WTC11 (cell line): ENCODE results near the gene EMP2.

Experiments
- ETV6 ChIP-seq: sonication (generic); formaldehyde crosslinking; IDR thresholded peaks from 2 replicates; pipeline ENCODE4 v1.8.1; 2022; ENCODE audit warnings: mild to moderate bottlenecking, missing genetic modification reagents
- SP1 ChIP-seq: sonication (generic); formaldehyde crosslinking; conservative IDR thresholded peaks from 2 replicates; pipeline ENCODE4 v1.8.1; 2022; ENCODE audit warnings: missing genetic modification reagents
- ZNF121 ChIP-seq: sonication (generic); formaldehyde crosslinking; IDR thresholded peaks from 2 replicates; pipeline ENCODE4 v1.8.0; 2023; ENCODE audit warnings: missing genetic modification reagents
- TF ChIP-seq, protein P1 (sequence below): fragments of 200-600 bp; IDR thresholded peaks from 2 replicates; pipeline ENCODE4 v1.8.0; 2022; ENCODE audit warnings: antibody characterized with exemption
- TF ChIP-seq, protein P2 (sequence below): sonication (generic); formaldehyde crosslinking; IDR thresholded peaks from 2 replicates; pipeline ENCODE4 v1.8.1; 2023; ENCODE audit warnings: mild to moderate bottlenecking, moderate library complexity, missing genetic modification reagents

GRCh38 chr16:10624527-10624926 is 44.1 kb upstream of the EMP2 start:
- TF ChIP-seq ETV6 (CRISPR knock-in tag) (no peak), ZNF121 (no peak), SP1 (CRISPR knock-in tag) (no peak)
- TF ChIP-seq, protein P1, sequence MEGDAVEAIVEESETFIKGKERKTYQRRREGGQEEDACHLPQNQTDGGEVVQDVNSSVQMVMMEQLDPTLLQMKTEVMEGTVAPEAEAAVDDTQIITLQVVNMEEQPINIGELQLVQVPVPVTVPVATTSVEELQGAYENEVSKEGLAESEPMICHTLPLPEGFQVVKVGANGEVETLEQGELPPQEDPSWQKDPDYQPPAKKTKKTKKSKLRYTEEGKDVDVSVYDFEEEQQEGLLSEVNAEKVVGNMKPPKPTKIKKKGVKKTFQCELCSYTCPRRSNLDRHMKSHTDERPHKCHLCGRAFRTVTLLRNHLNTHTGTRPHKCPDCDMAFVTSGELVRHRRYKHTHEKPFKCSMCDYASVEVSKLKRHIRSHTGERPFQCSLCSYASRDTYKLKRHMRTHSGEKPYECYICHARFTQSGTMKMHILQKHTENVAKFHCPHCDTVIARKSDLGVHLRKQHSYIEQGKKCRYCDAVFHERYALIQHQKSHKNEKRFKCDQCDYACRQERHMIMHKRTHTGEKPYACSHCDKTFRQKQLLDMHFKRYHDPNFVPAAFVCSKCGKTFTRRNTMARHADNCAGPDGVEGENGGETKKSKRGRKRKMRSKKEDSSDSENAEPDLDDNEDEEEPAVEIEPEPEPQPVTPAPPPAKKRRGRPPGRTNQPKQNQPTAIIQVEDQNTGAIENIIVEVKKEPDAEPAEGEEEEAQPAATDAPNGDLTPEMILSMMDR: no peak
- TF ChIP-seq, protein P2, sequence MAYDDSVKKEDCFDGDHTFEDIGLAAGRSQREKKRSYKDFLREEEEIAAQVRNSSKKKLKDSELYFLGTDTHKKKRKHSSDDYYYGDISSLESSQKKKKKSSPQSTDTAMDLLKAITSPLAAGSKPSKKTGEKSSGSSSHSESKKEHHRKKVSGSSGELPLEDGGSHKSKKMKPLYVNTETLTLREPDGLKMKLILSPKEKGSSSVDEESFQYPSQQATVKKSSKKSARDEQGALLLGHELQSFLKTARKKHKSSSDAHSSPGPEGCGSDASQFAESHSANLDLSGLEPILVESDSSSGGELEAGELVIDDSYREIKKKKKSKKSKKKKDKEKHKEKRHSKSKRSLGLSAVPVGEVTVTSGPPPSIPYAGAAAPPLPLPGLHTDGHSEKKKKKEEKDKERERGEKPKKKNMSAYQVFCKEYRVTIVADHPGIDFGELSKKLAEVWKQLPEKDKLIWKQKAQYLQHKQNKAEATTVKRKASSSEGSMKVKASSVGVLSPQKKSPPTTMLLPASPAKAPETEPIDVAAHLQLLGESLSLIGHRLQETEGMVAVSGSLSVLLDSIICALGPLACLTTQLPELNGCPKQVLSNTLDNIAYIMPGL: no peak
